Endodermal cell (in vitro differentiated cells): ENCODE results near the gene EIF4A2. TPM values are rescaled to one million over a fixed set of nuclear protein-coding genes. Genes with fewer than 3 reads are reported as not detected.
"Not testable (repeated sequence)": the region's sequence is repeated elsewhere in the genome, so short reads cannot be mapped to it uniquely, and the experiment has no call there.

Source experiments
- DNase-seq: peaks from one replicate; pipeline ENCODE4 v3.0.0-alpha.2; 2017
- H3K27ac ChIP-seq: 2 replicates; pipeline ENCODE4 v1.5.1; 2013; ENCODE audit warnings: mild to moderate bottlenecking, low read depth, low read length, moderate library complexity
- H3K27me3 ChIP-seq: 2 replicates; pipeline ENCODE4 v1.6.1; 2013; ENCODE audit warnings: mild to moderate bottlenecking, low read length, moderate library complexity; ENCODE audit not compliant: insufficient read depth, control insufficient read depth, poor library complexity, severe bottlenecking
- H3K36me3 ChIP-seq: 2 replicates; pipeline ENCODE4 v1.7.0; 2013; ENCODE audit warnings: mild to moderate bottlenecking, low read length, moderate library complexity; ENCODE audit not compliant: control insufficient read depth, insufficient read depth
- H3K4me1 ChIP-seq: one replicate; pipeline ENCODE4 v1.7.0; 2013; ENCODE audit warnings: low read length; ENCODE audit not compliant: control insufficient read depth, insufficient read depth
- H3K4me3 ChIP-seq: 2 replicates; pipeline ENCODE4 v1.5.1; 2013; ENCODE audit warnings: mild to moderate bottlenecking, low read length, moderate library complexity
- H3K9ac ChIP-seq: 2 replicates; pipeline ENCODE4 v1.6.1; 2013; ENCODE audit warnings: mild to moderate bottlenecking, low read length, moderate library complexity; ENCODE audit not compliant: poor library complexity, severe bottlenecking; ENCODE audit errors: extremely low read depth
- H3K9me3 ChIP-seq: 2 replicates; pipeline ENCODE4 v1.6.1; 2013; ENCODE audit warnings: mild to moderate bottlenecking, low read length, moderate library complexity; ENCODE audit not compliant: control insufficient read depth
- H3K27ac Mint-ChIP-seq: 2 replicates; pipeline ENCODE4 v1.8.0; 2020; ENCODE audit warnings: mixed read lengths
- H3K27me3 Mint-ChIP-seq: 2 replicates; pipeline ENCODE4 v1.8.0; 2021; ENCODE audit warnings: mild to moderate bottlenecking, mixed read lengths; ENCODE audit not compliant: insufficient read depth
- H3K36me3 Mint-ChIP-seq: 2 replicates; pipeline ENCODE4 v1.8.0; 2020; ENCODE audit warnings: low read depth, mixed read lengths
- H3K4me1 Mint-ChIP-seq: 2 replicates; pipeline ENCODE4 v1.8.0; 2020; ENCODE audit warnings: mixed read lengths
- H3K4me3 Mint-ChIP-seq: 2 replicates; pipeline ENCODE4 v1.8.0; 2020; ENCODE audit warnings: mild to moderate bottlenecking, moderate library complexity, mixed read lengths
- H3K9me3 Mint-ChIP-seq: 2 replicates; pipeline ENCODE4 v1.8.0; 2020; ENCODE audit warnings: mild to moderate bottlenecking, mixed read lengths
- WGBS, 2 experiments: methylation state at CpG; one replicate each; pipeline versions ENCODE4 v1.1.5 to v1.1.7; 2013; ENCODE audit warnings: missing lambda C conversion rate in 2 of 2, mixed read lengths in 1 of 2; ENCODE audit not compliant: insufficient coverage in 1 of 2, insufficient read length in 1 of 2; 5-methylcytosine and 5-hydroxymethylcytosine counted together
- total RNA-seq, 2 donors: library from RNA; stranded (reverse); fragmentation: NEBNext Ultra II Directional in 1 of 2; extraction: Animal tissue kit (Norgen Biotek cat#: 25700) in 1 of 2; gene quantifications; 2 replicates in 1 of 2; 3 replicates in 1 of 2; pipeline ENCODE4 v1.2.1, GENCODE V29; 2021
- TF ChIP-seq, protein P1 (sequence below): fragments of 200-600 bp; sonication (generic); conservative IDR thresholded peaks from 2 replicates; pipeline ENCODE4 v1.5.0; 2021; ENCODE audit warnings: antibody characterized with exemption, mild to moderate bottlenecking

EIF4A2 gene
- total RNA-seq, 2 donors from 2014 or later: 329 TPM

DNA sequence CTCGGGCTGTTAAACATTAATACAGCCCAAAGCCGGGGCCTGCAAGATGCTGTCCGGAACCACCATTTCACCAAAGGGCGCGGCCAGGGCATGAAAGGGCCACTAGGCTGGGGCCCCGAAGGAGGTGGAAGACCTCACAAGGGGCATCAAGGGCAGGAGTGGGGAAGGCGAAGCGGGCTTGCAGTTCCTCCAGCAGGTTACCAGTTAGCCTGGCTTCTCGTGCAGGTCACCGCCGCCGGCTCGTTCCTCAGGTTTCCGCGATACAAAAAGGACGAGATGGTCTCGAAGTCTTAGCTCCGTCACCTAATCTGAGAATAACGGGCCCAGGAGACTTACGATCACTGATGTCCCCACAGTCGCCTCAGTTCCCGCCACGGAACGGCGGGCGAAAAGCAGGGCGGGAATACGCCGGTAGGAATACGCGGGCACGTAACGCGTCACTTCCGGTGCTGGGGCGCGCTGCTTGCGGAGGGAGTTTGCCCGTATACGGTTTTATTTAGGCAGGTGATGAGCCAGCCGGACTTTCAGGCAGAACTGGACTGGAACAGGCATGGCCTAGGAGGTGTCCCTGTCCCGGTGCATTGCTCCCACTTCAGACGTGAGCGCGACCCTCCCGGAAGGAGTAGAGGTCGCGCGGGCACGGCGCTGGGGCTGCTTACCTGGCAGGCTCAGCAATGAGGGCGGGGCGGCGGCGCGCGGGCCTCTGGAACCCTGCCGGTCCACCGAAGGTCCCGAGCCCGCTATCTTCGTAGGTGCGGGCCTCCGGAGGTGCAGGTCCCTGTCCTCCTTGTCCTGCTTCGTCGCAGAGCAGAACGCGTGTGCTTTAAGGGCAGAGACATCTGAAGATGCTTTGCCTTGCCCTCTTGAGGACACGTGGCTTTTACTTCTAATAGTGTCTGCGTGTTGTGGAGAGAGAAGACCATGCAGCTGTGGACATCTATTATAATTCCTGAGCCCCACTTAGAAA, 23.0 kb downstream of the EIF4A2 start, which contains the start of gene RFC4:
Gene RFC4 (minus strand): TSS at position 394 of the 967 bp plus-strand sequence. CDS start 1,769 bp downstream, outside the sequence.
- Mint-ChIP-seq H3K4me1 (peaks cover 7% of the 10 kb centered on the region), H3K9me3 (peaks cover 2% of the 10 kb centered on the region), H3K36me3 (peaks cover 25% of the 10 kb centered on the region), H3K4me3 (peak within 1 kb of the TSS; percentile 90), H3K27me3 (peaks cover 5% of the 10 kb centered on the region), H3K27ac (peak within 1 kb of the TSS; percentile 96)
- Histone ChIP-seq H3K27ac (peak within 1 kb of the TSS; percentile 29), H3K4me1 (no peaks in the 10 kb centered on the region), H3K4me3 (peak within 1 kb of the TSS; percentile 91), H3K9ac (peak within 1 kb of the TSS; percentile 76), H3K9me3 (no peaks in the 10 kb centered on the region), H3K27me3 (no peaks in the 10 kb centered on the region), H3K36me3 (peaks cover 29% of the 10 kb centered on the region)
- TF ChIP-seq, protein P1, sequence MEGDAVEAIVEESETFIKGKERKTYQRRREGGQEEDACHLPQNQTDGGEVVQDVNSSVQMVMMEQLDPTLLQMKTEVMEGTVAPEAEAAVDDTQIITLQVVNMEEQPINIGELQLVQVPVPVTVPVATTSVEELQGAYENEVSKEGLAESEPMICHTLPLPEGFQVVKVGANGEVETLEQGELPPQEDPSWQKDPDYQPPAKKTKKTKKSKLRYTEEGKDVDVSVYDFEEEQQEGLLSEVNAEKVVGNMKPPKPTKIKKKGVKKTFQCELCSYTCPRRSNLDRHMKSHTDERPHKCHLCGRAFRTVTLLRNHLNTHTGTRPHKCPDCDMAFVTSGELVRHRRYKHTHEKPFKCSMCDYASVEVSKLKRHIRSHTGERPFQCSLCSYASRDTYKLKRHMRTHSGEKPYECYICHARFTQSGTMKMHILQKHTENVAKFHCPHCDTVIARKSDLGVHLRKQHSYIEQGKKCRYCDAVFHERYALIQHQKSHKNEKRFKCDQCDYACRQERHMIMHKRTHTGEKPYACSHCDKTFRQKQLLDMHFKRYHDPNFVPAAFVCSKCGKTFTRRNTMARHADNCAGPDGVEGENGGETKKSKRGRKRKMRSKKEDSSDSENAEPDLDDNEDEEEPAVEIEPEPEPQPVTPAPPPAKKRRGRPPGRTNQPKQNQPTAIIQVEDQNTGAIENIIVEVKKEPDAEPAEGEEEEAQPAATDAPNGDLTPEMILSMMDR: no peak
- WGBS, 2 experiments: 1 to 2% methylated on average over 52 to 70 of the region's 70 CpGs
- peak; percentile 91 for DNase-seq

DNA sequence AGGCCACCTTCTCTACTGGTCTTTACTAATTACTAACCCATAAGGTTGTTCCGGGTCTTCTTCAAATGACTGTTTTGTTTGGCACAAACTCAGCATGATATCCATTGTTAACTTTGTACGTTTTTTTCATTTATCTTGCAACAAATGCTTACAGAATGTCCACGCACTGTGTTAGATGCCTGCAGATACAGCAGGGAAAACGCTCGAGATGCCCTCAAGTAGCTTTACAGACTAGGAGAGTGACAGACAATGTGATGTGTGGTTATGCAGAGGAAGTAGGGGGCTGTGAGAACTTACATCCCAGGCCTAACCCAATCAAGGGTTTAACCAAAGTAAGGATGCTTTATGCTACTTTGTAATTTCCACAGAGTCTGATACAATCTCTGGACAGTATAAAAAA, 23.9 kb downstream of the EIF4A2 start:
- TF ChIP-seq, protein P1: no peak
- H3K27me3 Mint-ChIP-seq: peaks cover 10% of the 10 kb centered on the region

DNA sequence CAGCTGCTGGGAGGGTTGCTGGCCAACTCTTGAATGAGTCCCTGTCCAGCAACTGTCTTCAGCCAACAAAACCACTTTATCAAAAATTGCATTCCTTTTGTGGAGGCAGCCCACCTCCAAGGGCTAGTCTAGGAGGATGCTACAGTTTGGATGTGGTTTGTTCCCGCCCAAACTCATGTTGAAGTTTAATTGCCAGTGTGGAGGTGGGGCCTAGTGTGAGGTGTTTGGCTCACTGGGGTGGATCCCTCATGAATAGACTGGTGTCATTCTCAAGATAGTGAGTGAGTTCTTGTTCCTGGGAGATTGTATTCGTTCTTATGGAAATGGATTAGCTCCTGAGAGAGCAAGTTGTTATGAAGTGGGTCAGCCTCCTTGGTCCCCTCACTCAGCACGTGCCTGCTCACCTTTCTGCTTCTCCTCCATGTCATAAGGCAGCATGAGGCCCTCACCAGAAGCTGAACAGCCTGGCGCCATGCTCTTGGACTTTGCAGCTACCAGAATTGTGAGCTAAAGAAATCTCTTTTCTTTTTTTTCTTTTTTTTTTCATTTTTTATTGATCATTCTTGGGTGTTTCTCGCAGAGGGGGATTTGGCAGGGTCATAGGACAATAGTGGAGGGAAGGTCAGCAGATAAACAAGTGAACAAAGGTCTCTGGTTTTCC, 27.1 kb downstream of the EIF4A2 start:
- no peak overlapping the region for H3K9ac ChIP-seq
- H3K4me3 Mint-ChIP-seq: no peak overlapping the region
- H3K36me3 Mint-ChIP-seq: no peaks in the 10 kb centered on the region
- TF ChIP-seq, protein P1: no peak
- no peak for DNase-seq
- H3K27ac Mint-ChIP-seq: no peak overlapping the region
- no peaks in the 10 kb centered on the region for H3K27me3 ChIP-seq
- H3K27me3 Mint-ChIP-seq: peaks cover 21% of the 10 kb centered on the region
- H3K4me3 ChIP-seq: no peak overlapping the region
- no peaks in the 10 kb centered on the region for H3K36me3 ChIP-seq
- H3K9me3 Mint-ChIP-seq: peaks cover 11% of the 10 kb centered on the region
- H3K4me1 Mint-ChIP-seq: peaks cover 7% of the 10 kb centered on the region
- H3K27ac ChIP-seq: no peak overlapping the region
- no peaks in the 10 kb centered on the region for H3K4me1 ChIP-seq
- H3K9me3 ChIP-seq: no peaks in the 10 kb centered on the region
- 88 to 100% methylated on average over 1 to 4 of the region's 5 CpGs for WGBS, 2 experiments

More for the DNA sequence above, 23.9 kb downstream of the EIF4A2 start:
- Histone ChIP-seq H3K27me3 (no peaks in the 10 kb centered on the region), H3K9me3 (no peaks in the 10 kb centered on the region), H3K4me1 (no peaks in the 10 kb centered on the region), H3K36me3 (peaks cover 24% of the 10 kb centered on the region), H3K27ac (no peak overlapping the region), H3K9ac (no peak overlapping the region), H3K4me3 (peak overlapping the region; percentile 91)
- Mint-ChIP-seq H3K4me3 (peak overlapping the region; percentile 90), H3K4me1 (peaks cover 7% of the 10 kb centered on the region), H3K36me3 (peaks cover 21% of the 10 kb centered on the region), H3K9me3 (peaks cover 8% of the 10 kb centered on the region), H3K27ac (no peak overlapping the region)
- WGBS, 2 experiments: 66 to 82% methylated on average over 5 of the region's 5 CpGs
- DNase-seq: peak; percentile 29

DNA sequence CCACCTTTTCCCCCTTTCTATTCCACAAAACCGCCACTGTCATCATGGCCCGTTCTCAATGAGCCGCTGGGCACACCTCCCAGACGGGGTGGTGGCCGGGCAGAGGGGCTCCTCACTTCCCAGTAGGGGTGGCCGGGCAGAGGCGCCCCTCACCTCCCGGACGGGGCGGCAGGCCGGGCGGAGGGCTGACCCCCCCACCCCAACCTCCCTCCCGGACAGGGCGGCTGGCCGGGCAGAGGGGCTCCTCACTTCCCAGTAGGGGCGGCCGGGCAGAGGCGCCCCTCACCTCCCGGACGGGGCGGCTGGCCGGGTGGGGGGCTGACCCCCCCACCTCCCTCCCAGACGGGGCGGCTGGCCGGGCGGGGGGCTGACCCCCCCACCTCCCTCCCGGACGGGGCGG, 27.9 kb downstream of the EIF4A2 start:
- not testable (repeated sequence) for H3K4me3 ChIP-seq

More for the DNA sequence above, 27.9 kb downstream of the EIF4A2 start:
- not testable (repeated sequence) for H3K27me3 ChIP-seq, H3K27ac ChIP-seq, H3K36me3 ChIP-seq, H3K4me1 ChIP-seq, H3K9ac ChIP-seq, H3K4me3 Mint-ChIP-seq, DNase-seq, H3K9me3 ChIP-seq, H3K36me3 Mint-ChIP-seq, H3K27ac Mint-ChIP-seq
- Mint-ChIP-seq H3K9me3 (peaks cover 11% of the 10 kb centered on the region), H3K27me3 (peaks cover 21% of the 10 kb centered on the region), H3K4me1 (peaks cover 10% of the 10 kb centered on the region)
- WGBS, 2 experiments: 96% methylated on average over 13 of the region's 29 CpGs; no CpG with 5 or more reads in 1 of the 2 experiments
